Measurements from ENCODE around the gene RTTN. TPM values are rescaled to one million over a fixed set of nuclear protein-coding genes. Genes with fewer than 3 reads are reported as not detected.
A peak's percentile ranks its signal among the peaks of the same experiment; 100 is the strongest.

RTTN gene
- total and polyA plus RNA-seq, 2 experiments from 2014 or later: 7.2 to 31.0 TPM

DNA sequence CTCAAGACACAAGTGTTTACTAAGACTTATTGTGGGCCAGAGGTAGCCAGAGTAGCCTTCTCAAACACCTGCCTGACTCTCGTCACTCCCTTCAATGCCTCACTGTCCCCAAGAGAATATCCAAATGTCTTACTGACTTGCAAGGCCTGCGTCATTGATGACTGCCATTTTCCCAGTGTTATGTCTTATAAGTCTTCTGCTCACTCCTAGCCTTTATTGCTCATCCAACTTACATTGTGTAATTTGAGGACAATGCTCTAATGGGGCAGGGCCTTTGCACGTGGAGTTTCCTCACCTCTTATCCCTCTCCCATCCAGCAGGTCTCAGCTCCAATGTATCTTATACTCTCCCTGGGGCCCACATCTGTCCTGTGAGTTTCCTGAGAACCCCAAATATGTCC lies 247.7 kb downstream of the RTTN start (continued):
- TF ChIP-seq, protein P1, sequence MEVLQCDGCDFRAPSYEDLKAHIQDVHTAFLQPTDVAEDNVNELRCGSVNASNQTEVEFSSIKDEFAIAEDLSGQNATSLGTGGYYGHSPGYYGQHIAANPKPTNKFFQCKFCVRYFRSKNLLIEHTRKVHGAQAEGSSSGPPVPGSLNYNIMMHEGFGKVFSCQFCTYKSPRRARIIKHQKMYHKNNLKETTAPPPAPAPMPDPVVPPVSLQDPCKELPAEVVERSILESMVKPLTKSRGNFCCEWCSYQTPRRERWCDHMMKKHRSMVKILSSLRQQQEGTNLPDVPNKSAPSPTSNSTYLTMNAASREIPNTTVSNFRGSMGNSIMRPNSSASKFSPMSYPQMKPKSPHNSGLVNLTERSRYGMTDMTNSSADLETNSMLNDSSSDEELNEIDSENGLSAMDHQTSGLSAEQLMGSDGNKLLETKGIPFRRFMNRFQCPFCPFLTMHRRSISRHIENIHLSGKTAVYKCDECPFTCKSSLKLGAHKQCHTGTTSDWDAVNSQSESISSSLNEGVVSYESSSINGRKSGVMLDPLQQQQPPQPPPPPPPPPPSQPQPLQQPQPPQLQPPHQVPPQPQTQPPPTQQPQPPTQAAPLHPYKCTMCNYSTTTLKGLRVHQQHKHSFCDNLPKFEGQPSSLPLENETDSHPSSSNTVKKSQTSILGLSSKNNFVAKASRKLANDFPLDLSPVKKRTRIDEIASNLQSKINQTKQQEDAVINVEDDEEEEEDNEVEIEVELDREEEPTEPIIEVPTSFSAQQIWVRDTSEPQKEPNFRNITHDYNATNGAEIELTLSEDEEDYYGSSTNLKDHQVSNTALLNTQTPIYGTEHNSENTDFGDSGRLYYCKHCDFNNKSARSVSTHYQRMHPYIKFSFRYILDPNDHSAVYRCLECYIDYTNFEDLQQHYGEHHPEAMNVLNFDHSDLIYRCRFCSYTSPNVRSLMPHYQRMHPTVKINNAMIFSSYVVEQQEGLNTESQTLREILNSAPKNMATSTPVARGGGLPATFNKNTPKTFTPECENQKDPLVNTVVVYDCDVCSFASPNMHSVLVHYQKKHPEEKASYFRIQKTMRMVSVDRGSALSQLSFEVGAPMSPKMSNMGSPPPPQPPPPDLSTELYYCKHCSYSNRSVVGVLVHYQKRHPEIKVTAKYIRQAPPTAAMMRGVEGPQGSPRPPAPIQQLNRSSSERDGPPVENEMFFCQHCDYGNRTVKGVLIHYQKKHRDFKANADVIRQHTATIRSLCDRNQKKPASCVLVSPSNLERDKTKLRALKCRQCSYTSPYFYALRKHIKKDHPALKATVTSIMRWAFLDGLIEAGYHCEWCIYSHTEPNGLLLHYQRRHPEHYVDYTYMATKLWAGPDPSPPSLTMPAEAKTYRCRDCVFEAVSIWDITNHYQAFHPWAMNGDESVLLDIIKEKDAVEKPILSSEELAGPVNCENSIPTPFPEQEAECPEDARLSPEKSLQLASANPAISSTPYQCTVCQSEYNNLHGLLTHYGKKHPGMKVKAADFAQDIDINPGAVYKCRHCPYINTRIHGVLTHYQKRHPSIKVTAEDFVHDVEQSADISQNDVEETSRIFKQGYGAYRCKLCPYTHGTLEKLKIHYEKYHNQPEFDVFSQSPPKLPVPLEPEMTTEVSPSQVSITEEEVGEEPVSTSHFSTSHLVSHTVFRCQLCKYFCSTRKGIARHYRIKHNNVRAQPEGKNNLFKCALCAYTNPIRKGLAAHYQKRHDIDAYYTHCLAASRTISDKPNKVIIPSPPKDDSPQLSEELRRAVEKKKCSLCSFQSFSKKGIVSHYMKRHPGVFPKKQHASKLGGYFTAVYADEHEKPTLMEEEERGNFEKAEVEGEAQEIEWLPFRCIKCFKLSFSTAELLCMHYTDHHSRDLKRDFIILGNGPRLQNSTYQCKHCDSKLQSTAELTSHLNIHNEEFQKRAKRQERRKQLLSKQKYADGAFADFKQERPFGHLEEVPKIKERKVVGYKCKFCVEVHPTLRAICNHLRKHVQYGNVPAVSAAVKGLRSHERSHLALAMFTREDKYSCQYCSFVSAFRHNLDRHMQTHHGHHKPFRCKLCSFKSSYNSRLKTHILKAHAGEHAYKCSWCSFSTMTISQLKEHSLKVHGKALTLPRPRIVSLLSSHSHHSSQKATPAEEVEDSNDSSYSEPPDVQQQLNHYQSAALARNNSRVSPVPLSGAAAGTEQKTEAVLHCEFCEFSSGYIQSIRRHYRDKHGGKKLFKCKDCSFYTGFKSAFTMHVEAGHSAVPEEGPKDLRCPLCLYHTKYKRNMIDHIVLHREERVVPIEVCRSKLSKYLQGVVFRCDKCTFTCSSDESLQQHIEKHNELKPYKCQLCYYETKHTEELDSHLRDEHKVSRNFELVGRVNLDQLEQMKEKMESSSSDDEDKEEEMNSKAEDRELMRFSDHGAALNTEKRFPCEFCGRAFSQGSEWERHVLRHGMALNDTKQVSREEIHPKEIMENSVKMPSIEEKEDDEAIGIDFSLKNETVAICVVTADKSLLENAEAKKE (CRISPR knock-in tag; IDR thresholded peaks at IDR 0.05): no peak

DNA sequence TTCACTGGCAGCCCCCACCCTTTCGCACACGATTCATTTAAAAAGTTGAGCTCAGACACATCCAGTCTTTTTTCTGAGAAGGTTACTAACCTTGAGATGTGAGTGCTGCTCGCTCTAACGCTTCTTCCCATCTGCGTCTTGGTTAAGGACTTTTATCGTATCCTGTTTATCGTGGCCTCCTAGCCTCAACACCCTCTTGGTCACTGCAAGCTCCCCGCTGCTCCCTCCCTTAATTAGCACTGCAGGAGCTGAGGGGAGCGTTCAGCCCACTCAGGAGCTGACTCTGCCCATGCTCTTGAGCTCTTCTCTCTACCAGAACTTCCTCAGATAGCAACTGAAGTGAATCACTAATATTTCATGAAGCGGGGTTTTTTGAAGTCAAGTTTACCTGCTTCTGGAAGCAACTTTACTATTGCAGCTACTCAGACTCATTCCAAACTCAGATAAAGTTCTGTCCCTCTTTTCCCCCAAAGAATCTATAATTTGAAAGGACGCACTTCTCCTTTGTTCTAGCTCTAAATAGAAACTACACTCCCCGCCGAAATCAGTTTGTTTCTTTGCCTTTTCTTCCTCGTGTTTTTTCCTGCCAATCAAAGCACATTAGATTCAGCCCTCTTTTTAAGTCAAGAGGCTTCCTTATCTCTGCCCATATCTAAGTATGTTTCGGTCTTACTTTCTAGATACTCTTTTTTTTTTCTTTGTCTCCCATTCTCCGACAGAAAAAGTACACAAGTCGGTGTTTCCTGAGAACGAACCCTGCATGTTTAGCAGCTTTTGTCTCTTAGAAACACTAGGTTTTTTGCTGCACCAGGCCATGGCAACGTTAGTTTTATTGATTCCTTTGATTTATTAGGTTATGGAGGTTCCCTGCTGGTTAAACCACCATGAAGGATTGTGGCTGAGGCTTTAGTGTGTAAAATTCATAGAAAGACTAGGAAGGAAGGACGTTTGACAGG lies 248.5 kb downstream of the RTTN start:
- Histone ChIP-seq H4K20me1 (replicated peaks; ENCODE audit: insufficient read depth) (no peaks in the 10 kb centered on the region), H3K4me2 (no peak overlapping the region), H3K79me2 (replicated peaks; ENCODE audit: insufficient read depth) (no peaks in the 10 kb centered on the region), H3K4me3 (no peak overlapping the region), H3K27me3 (ENCODE audit: insufficient read depth) (no peaks in the 10 kb centered on the region), H3K9me2 (ENCODE audit: insufficient read depth) (peaks cover 5% of the 10 kb centered on the region; the same call in 1 of the 2 replicates), H3K27ac (ENCODE audit: low read depth) (no peak overlapping the region), H3K4me1 (ENCODE audit: insufficient read depth) (no peaks in the 10 kb centered on the region), H3K36me3 (ENCODE audit: insufficient read depth) (no peaks in the 10 kb centered on the region), H3F3A (replicated peaks; ENCODE audit: low read depth) (no peaks in the 10 kb centered on the region), H2AFZ (peak overlapping the region; percentile 74; the same call in 1 of the 2 replicates)
- Mint-ChIP-seq H3K36me3 (ENCODE audit: low read depth) (no peaks in the 10 kb centered on the region), H3K9me3 (no peaks in the 10 kb centered on the region; the same call in 2 of the 3 replicates), H3K27ac (no peak overlapping the region), H3K27me3 (ENCODE audit: insufficient read depth, low read depth, poor library complexity) (peaks cover 4% of the 10 kb centered on the region), H3K4me3 (no peak overlapping the region), H3K4me1 (no peaks in the 10 kb centered on the region)
- DNase-seq (ENCODE audit: low spot score) (no peak), ATAC-seq (no peak)
- TF ChIP-seq, protein P2, sequence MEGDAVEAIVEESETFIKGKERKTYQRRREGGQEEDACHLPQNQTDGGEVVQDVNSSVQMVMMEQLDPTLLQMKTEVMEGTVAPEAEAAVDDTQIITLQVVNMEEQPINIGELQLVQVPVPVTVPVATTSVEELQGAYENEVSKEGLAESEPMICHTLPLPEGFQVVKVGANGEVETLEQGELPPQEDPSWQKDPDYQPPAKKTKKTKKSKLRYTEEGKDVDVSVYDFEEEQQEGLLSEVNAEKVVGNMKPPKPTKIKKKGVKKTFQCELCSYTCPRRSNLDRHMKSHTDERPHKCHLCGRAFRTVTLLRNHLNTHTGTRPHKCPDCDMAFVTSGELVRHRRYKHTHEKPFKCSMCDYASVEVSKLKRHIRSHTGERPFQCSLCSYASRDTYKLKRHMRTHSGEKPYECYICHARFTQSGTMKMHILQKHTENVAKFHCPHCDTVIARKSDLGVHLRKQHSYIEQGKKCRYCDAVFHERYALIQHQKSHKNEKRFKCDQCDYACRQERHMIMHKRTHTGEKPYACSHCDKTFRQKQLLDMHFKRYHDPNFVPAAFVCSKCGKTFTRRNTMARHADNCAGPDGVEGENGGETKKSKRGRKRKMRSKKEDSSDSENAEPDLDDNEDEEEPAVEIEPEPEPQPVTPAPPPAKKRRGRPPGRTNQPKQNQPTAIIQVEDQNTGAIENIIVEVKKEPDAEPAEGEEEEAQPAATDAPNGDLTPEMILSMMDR (conservative IDR thresholded peaks at IDR 0.05; ENCODE audit: low read depth in 2 of 2): no peak
- TF ChIP-seq POLR2AphosphoS5 (IDR thresholded peaks at IDR 0.05; ENCODE audit: low read depth): no peak
- TF ChIP-seq EZH2phosphoT487 (IDR thresholded peaks at IDR 0.05; ENCODE audit: unreplicated experiment): no peak
- TF ChIP-seq, protein P1 (CRISPR knock-in tag; IDR thresholded peaks at IDR 0.05): no peak
- no peak for TF ChIP-seq CREB1 (CRISPR knock-in tag; IDR thresholded peaks at IDR 0.05; ENCODE audit: low read depth)

All from GM23338 (cell line).